ENCODE results near the gene TDRD15.
"Not testable (repeated sequence)": the region's sequence is repeated elsewhere in the genome, so short reads cannot be mapped to it uniquely, and the experiment has no call there.

Gene TDRD15

GRCh38 chr2:21148718-21149117, 24.9 kb downstream of the TDRD15 start:
- no peak for DNase-seq

GRCh38 chr2:21151234-21151633, 27.5 kb downstream of the TDRD15 start:
- DNase-seq = not testable (repeated sequence)

GRCh38 chr2:21155365-21156136, 31.8 kb downstream of the TDRD15 start:
- no peak for DNase-seq

GRCh38 chr2:21161122-21161521, 37.4 kb downstream of the TDRD15 start:
- no peak for DNase-seq

GRCh38 chr2:21161832-21162614, 38.3 kb downstream of the TDRD15 start:
- no peak for DNase-seq

GRCh38 chr2:21162615-21162878, 38.8 kb downstream of the TDRD15 start:
- no peak for DNase-seq

GRCh38 chr2:21163213-21163612, 39.4 kb downstream of the TDRD15 start:
- no peak for DNase-seq

GRCh38 chr2:21165350-21165749, 41.6 kb downstream of the TDRD15 start:
- no peak for DNase-seq

GRCh38 chr2:21175895-21176646, 52.3 kb downstream of the TDRD15 start:
- no peak for DNase-seq

- DNase-seq = no peak
Measured at GRCh38 chr2:21181957-21182356, 58.2 kb downstream of the TDRD15 start.

GRCh38 chr2:21183306-21183705, 59.5 kb downstream of the TDRD15 start:
- no peak for DNase-seq

GRCh38 chr2:21183726-21184125, 60.0 kb downstream of the TDRD15 start:
- no peak for DNase-seq

GRCh38 chr2:21191535-21191934, 67.8 kb downstream of the TDRD15 start:
- no peak for DNase-seq
